Endodermal cell (in vitro differentiated cells): ENCODE results near the gene PLEKHA8. TPM values are rescaled to one million over a fixed set of nuclear protein-coding genes. Genes with fewer than 3 reads are reported as not detected.

Source experiments
- DNase-seq: peaks from one replicate; pipeline ENCODE4 v3.0.0-alpha.2; 2017
- H3K27ac ChIP-seq: 2 replicates; pipeline ENCODE4 v1.5.1; 2013; ENCODE audit warnings: mild to moderate bottlenecking, low read depth, low read length, moderate library complexity
- H3K27me3 ChIP-seq: 2 replicates; pipeline ENCODE4 v1.6.1; 2013; ENCODE audit warnings: mild to moderate bottlenecking, low read length, moderate library complexity; ENCODE audit not compliant: insufficient read depth, control insufficient read depth, poor library complexity, severe bottlenecking
- H3K36me3 ChIP-seq: 2 replicates; pipeline ENCODE4 v1.7.0; 2013; ENCODE audit warnings: mild to moderate bottlenecking, low read length, moderate library complexity; ENCODE audit not compliant: control insufficient read depth, insufficient read depth
- H3K4me1 ChIP-seq: one replicate; pipeline ENCODE4 v1.7.0; 2013; ENCODE audit warnings: low read length; ENCODE audit not compliant: control insufficient read depth, insufficient read depth
- H3K4me3 ChIP-seq: 2 replicates; pipeline ENCODE4 v1.5.1; 2013; ENCODE audit warnings: mild to moderate bottlenecking, low read length, moderate library complexity
- H3K9ac ChIP-seq: 2 replicates; pipeline ENCODE4 v1.6.1; 2013; ENCODE audit warnings: mild to moderate bottlenecking, low read length, moderate library complexity; ENCODE audit not compliant: poor library complexity, severe bottlenecking; ENCODE audit errors: extremely low read depth
- H3K9me3 ChIP-seq: 2 replicates; pipeline ENCODE4 v1.6.1; 2013; ENCODE audit warnings: mild to moderate bottlenecking, low read length, moderate library complexity; ENCODE audit not compliant: control insufficient read depth
- H3K27ac Mint-ChIP-seq: 2 replicates; pipeline ENCODE4 v1.8.0; 2020; ENCODE audit warnings: mixed read lengths
- H3K27me3 Mint-ChIP-seq: 2 replicates; pipeline ENCODE4 v1.8.0; 2021; ENCODE audit warnings: mild to moderate bottlenecking, mixed read lengths; ENCODE audit not compliant: insufficient read depth
- H3K36me3 Mint-ChIP-seq: 2 replicates; pipeline ENCODE4 v1.8.0; 2020; ENCODE audit warnings: low read depth, mixed read lengths
- H3K4me1 Mint-ChIP-seq: 2 replicates; pipeline ENCODE4 v1.8.0; 2020; ENCODE audit warnings: mixed read lengths
- H3K4me3 Mint-ChIP-seq: 2 replicates; pipeline ENCODE4 v1.8.0; 2020; ENCODE audit warnings: mild to moderate bottlenecking, moderate library complexity, mixed read lengths
- H3K9me3 Mint-ChIP-seq: 2 replicates; pipeline ENCODE4 v1.8.0; 2020; ENCODE audit warnings: mild to moderate bottlenecking, mixed read lengths
- CTCF ChIP-seq: fragments of 200-600 bp; sonication (generic); conservative IDR thresholded peaks from 2 replicates; pipeline ENCODE4 v1.5.0; 2021; ENCODE audit warnings: antibody characterized with exemption, mild to moderate bottlenecking
- WGBS, 2 experiments: methylation state at CpG; one replicate each; pipeline versions ENCODE4 v1.1.5 to v1.1.7; 2013; ENCODE audit warnings: missing lambda C conversion rate in 2 of 2, mixed read lengths in 1 of 2; ENCODE audit not compliant: insufficient coverage in 1 of 2, insufficient read length in 1 of 2; 5-methylcytosine and 5-hydroxymethylcytosine counted together
- total RNA-seq, 2 donors: library from RNA; stranded (reverse); fragmentation: NEBNext Ultra II Directional in 1 of 2; extraction: Animal tissue kit (Norgen Biotek cat#: 25700) in 1 of 2; gene quantifications; 2 replicates in 1 of 2; 3 replicates in 1 of 2; pipeline ENCODE4 v1.2.1, GENCODE V29; 2021

Gene PLEKHA8
- total RNA-seq, 2 donors from 2014 or later: 37.7 to 42.2 TPM

DNA sequence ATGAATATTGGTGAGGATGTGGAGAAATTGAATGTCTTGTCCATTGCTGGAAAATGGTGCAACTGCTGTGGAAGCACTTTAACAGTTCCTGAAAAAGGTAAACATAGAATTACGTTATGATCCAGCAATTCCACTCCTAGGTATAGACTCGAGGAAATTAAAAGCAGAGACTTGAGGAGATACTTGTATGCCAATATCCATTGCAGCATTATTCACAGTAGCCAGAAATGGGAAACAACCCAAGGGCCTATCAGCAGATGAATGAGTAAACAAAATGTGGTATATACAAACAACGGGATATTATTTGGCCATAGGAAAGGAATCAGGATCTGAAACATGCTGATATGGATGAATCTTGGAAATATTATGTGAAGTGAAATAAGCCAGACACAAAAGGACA is 74.1 kb downstream of the PLEKHA8 start:
- H3K27ac ChIP-seq: no peak overlapping the region
- H3K9ac ChIP-seq: no peak overlapping the region
- TF ChIP-seq CTCF: no peak
- H3K36me3 ChIP-seq: peaks cover 17% of the 10 kb centered on the region
- Mint-ChIP-seq H3K4me3 (no peak overlapping the region), H3K36me3 (peaks cover 32% of the 10 kb centered on the region), H3K27ac (no peak overlapping the region), H3K27me3 (no peaks in the 10 kb centered on the region), H3K4me1 (no peaks in the 10 kb centered on the region), H3K9me3 (peaks cover 37% of the 10 kb centered on the region)
- H3K4me3 ChIP-seq: no peak overlapping the region
- 92 to 97% methylated on average over 3 of the region's 3 CpGs for WGBS, 2 experiments
- peaks cover 47% of the 10 kb centered on the region for H3K9me3 ChIP-seq
- no peaks in the 10 kb centered on the region for H3K27me3 ChIP-seq
- no peaks in the 10 kb centered on the region for H3K4me1 ChIP-seq
- no peak for DNase-seq

DNA sequence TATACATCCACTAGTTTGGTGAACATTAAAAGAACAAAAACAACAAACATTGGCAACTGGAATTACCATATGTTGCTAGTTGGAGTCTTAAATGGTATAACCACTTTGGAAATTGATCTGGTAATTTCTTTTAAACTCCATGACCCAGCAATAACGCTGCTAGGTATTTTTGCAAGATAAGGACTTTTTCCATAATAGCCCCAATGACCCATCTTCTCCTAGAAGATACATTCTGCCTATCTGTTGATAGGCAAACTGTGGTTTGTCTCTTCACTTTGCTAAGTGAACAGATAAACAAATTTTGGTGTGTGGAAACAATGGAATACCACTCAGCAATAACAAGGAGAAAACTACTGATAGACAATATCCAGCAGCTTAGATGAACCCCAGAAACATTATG is 75.9 kb downstream of the PLEKHA8 start:
- Histone ChIP-seq H3K27ac (no peak overlapping the region), H3K36me3 (peaks cover 14% of the 10 kb centered on the region), H3K4me1 (no peaks in the 10 kb centered on the region), H3K4me3 (no peak overlapping the region), H3K27me3 (no peaks in the 10 kb centered on the region), H3K9ac (no peak overlapping the region), H3K9me3 (peaks cover 34% of the 10 kb centered on the region)
- Mint-ChIP-seq H3K27ac (no peak overlapping the region), H3K4me3 (no peak overlapping the region), H3K27me3 (no peaks in the 10 kb centered on the region), H3K4me1 (no peaks in the 10 kb centered on the region), H3K9me3 (peaks cover 19% of the 10 kb centered on the region), H3K36me3 (peaks cover 23% of the 10 kb centered on the region)
- WGBS, 2 experiments: 89% methylated on average over 1 of the region's 1 CpG; no CpG with 5 or more reads in 1 of the 2 experiments
- DNase-seq: no peak
- no peak for TF ChIP-seq CTCF

DNA sequence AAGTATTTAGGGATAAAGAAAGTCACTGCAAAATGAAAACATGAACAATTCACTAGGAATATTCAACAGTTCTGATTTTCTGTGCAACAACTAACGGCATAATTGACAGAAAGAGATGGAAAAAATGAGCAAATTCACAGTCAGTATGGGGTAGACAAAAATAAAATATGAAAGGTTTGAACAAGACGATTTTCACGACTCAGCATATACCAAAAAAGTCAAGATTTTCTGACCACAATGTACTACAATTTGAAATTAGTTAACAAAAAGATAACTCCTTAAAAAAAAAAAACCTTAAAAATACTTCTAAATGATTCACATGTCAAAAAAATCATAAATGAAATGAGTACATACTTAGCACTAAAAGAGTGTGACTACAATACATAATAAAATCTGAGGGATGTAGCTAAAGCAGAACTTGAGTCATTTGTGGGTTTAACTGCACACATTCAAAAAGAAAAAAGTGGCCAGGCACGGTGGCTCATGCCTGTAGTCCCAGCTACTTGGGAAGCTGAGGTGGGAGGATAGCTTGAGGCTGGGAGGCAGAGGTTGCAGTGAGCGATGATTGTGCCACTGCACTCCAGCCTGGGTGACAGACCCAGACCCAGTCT is 84.0 kb downstream of the PLEKHA8 start:
- no peak for DNase-seq
- no peak for TF ChIP-seq CTCF
- Mint-ChIP-seq H3K36me3 (peaks cover 22% of the 10 kb centered on the region), H3K27me3 (no peaks in the 10 kb centered on the region), H3K27ac (no peak overlapping the region), H3K9me3 (peaks cover 37% of the 10 kb centered on the region), H3K4me1 (no peaks in the 10 kb centered on the region), H3K4me3 (no peak overlapping the region)
- Histone ChIP-seq H3K36me3 (no peaks in the 10 kb centered on the region), H3K4me3 (no peak overlapping the region), H3K27me3 (no peaks in the 10 kb centered on the region), H3K9ac (no peak overlapping the region), H3K27ac (no peak overlapping the region), H3K4me1 (no peaks in the 10 kb centered on the region), H3K9me3 (peaks cover 42% of the 10 kb centered on the region)
- 90 to 95% methylated on average over 3 to 5 of the region's 5 CpGs for WGBS, 2 experiments
